Measurements from ENCODE around the gene NRG4.

DNA sequence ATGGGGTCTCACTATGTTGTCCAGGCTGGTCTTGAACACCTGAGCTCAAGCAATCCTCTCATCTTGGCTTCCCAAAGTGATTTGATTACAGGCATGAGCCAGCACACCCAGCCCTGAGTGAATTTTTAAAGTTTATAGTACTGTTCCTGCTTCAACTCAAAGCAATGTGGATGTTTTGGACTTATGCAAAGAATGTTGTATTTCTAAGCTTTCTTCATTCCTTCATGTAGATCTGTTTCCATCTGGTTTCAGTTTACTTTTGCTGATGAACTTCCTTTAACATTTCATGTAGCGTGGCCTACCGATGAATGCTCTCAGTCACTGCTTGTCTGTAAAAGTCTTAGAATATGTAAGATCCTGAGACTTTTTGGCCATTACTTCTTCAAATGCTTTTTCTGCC lies 23.2 kb downstream of the NRG4 start:
- TF ChIP-seq CTCF (IDR thresholded peaks at IDR 0.05) (no peak), POLR2A (IDR thresholded peaks at IDR 0.05) (no peak)
